GM19452 (cell line): ENCODE data around the gene PPP2R5C.
"Not testable (repeated sequence)": the region's sequence is repeated elsewhere in the genome, so short reads cannot be mapped to it uniquely, and the experiment has no call there.

Experiments used
- ATAC-seq: cut with Tn5 transposase; IDR thresholded peaks from one replicate; pipeline ENCODE4 v1.9.1; 2021; ENCODE audit not compliant: unreplicated experiment

Gene PPP2R5C

DNA sequence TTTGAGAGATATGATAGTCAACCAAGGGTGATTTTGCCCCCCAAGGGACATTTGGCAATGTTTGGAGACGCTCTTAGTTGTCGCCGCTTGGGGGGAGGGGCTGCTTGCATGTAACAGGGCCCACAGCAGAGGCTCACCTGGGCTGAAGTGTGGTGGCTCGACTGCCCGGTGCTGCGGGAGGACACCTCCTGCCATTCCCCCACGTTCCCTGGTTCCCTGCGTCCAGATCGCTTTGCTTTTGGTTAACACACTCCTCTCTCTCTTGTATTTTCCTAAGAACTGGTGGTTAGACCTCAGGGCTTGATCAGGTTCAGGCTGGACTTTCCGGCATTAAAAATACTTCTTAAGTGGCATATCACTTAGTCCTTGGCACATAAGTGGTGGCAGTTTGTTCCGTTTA, 18.9 kb downstream of the PPP2R5C start:
- ATAC-seq = no peak

DNA sequence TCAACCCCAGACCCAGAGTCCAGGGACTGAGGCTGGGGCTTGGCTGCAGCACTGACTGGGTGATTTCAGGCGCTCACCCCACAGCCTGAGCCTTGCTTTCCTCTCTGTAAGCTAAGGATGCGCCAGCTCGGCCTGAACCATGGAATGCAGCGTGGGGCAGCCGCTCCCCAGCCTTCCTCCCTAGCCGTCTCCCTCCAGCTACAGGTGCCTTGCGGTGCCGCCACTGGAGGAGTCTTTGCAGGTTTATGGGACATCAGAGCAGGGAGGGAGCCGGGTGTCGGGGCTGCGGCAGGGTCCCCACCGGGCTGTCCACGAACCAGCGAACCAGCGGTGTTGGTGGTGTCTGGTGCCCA, 19.4 kb downstream of the PPP2R5C start:
- no peak for ATAC-seq

DNA sequence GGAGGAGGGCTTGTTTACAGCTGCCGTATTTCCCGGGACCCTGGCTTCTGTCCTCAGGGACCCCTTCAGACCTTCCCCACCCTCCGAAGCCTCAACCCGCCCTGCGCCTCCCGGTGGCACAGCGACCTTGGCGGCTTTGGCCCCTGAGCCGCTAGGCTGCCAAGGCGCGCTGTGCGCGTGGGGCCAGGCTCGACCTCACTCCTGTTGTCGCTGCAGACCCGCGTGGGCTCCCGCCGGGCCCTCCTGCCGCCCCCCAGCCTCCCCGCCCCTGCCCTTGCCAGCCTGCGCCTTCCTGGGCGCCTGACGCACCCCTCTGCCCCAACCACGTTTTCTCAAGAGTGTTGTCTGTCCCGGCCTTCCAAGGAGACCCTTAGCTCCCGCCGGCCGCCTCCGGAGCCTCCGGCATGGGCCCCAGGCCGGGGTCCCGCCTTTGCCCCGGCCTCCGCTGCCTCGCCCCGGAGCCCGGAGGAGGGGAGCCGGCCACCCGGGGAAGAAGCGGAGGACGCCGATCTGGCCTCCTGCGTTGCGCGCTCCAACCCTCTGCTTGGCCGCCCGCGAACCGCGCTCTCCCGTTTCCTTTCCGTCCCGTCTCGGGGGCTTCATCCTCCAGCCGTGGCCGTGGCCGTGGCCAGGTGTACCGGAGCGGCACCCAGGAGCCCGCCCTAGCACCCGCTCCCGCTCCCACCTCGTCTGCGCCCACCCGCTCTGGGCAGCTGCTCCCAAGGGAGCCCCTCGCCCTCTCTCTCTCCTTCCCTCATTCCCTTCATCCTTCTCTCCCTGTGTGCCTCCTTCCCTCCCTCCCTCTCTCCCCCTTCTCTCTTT, 19.9 kb downstream of the PPP2R5C start:
- no peak for ATAC-seq

DNA sequence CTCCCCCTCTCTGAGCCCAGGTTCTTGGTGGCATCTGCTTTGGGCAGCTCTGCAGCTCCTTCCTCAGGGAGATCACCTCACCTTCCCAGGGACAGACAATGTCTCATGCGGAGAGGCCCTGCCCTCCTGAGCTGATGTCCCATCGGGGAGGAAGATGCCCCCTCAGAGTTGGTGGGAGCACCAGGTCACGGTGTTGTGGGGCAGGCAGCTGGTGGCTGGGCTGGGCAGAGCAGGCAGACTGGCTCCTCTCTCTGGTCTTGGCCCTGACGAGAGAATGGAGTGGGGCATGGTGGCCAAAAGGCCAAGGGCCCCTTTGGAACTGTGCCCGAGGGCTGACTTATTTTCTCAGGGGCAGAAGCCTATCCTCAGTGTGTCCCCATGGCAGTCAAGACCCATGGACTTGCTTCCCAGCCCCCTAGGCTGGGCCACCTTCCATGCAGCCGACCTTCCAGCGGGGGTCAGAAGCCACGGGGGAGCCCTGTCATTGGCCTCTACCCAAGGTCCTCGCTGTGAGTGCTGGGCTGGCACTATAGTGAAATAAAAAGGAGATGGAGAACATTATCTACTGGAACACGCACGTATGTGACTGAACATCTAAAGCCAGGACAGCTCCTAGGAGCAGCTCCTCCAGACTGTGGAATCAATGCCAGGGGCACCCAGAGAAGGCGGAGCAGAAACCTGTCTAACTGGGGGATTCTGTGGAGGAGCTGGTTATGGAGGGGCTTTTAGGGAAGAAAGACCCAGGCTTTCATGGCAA, 21.9 kb downstream of the PPP2R5C start:
- no peak for ATAC-seq

DNA sequence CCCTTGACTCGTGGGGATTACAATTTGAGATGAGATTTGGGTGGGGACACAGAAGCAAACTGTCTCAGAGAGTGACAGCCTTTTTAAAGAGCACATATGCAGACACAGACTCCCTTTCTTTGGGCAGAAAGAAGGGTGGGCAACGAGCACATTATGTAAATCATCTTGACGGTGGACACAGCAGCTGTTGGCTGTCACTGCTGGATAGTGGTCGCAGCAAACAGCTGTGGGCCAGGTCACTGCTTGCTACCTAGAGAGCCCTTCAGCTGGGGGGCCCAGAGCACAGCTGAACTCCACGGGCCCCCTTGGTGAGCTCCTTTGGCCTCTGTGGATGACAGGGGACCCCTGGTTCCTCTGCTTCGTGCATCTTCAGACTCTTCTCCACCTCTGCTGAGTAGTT, 23.1 kb downstream of the PPP2R5C start:
- no peak for ATAC-seq

DNA sequence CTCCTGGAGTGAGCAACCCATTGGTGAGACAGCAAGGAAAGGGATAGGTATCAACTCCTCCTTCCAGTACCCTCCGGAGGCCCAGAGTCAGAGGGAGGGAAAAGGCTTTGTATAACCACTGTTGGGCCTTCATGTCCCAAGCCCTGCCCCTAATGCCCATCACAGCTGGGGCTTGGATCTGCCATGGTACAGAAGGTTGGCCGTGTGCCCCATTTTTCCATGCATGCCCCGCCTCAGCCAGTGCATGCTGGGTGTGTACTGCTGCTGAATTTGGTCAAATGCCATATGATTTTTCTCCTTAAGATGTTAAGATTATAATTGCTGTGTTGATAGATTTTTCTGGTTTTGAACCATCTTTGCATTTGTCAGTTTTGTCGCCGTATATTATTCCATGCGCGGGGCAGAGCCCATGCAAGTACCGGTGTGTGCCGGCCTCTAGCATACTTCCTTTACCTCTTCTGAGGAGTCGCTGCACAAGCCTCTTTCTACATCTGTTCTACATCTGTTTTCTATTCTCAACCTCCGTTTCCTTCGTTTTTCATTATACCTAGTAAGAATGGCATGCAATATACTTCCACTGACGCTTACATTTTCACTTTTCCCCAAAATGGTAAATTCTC, 26.6 kb downstream of the PPP2R5C start:
- no peak for ATAC-seq

DNA sequence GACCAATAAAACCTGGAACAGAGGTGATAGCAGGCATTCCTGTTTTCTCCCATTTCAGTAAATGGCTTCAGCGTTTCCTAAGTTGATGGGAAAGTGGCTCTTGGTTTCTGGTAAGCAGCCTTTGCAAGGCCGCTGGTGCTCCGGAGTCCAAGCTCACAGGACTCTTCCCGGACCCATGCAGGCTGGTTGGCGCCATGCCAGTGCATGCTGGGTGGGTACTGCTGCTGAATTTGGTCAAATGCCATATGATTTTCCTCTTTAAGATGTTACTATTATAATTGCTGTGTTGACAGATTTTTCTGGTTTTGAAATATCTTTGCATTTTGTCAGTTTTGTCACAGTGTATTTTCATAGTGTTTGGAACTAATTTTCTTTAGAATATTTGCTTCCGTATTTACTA, 27.7 kb downstream of the PPP2R5C start:
- ATAC-seq = no peak

DNA sequence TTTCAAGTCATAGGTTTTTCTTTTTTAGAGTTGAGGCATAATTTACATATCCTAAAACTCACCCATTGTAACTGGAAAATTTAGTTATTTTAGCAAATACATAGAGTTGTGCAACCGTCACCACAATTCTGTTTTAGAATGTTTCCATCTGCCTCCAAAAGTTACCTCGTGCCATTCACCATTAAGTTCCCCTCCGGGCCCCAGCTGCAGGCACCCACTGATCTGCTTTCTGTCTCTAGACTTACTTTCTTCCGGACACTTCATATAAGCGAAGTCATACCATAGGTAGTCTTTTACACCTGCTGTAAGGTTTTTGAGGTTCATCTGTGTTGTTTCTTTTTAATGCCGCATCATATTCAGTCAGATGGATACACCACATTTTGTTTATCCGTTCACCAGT, 28.7 kb downstream of the PPP2R5C start:
- ATAC-seq = no peak

DNA sequence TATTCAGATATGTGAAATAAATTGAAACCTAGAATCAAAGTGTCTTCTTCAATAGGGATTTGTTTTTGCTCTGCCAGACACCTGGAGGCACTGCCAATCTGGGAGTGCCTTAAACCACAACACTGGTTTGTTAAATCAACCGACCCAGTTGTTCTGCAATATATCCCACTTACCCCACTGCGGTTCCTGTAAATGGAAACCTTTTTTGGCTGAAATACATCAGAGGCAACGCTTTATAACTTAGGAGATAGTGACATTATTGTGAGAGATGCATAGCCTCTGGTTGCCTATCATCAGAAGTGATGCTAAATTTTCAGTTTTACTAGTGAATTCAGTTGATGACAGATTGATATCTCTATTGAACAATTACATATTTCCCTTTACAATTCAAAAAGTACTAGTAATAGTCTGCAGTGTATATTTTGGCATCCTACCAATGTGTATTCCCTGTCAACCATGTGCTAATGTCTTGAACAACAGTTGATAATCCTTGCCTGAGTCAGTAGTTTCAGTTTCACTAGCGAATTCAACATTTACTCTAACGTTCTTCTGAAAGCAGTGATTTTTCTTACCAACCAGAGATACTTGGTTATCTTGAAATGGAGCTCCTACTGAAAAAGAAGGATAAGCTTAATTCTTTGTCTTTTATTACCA, 30.5 kb downstream of the PPP2R5C start:
- no peak for ATAC-seq

DNA sequence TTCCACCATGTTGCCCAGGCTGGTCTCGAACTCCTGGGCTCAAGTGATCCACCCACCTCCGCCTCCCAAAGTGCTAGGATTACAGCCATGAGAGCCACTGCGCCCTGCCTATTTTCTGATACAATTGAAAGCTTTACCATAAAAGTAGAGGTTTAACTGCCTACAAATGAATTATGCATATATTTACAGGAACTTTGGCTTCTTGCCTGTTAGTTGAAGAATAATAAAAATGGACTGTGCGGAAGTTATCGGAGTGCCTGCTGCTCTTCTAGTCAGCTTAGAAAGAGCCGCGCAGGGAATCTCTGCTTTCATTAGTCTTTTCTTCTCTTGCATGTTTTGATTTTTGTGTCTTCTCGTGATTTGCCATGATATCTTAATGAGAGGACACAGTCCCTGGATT, 34.5 kb downstream of the PPP2R5C start:
- ATAC-seq = no peak

DNA sequence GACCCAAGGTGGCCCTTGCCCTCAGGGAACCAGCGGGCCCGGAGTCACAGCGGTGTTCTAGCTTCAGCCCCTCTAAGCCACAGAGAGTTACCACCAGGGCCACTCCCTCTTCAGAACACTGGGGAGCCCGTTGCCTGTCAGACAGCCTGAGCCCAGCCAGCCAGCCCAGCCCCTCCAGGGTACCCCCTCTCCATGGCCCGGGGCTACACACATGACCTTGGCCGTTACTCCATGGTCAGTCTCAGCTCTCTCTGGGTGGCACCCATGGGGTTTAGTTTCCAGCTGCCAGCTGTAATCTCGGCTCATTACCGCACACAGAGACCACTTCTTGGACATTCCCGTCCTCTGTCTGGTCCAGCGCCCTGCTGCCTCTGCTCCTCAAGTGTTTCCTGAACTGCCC, 35.0 kb downstream of the PPP2R5C start:
- no peak for ATAC-seq

DNA sequence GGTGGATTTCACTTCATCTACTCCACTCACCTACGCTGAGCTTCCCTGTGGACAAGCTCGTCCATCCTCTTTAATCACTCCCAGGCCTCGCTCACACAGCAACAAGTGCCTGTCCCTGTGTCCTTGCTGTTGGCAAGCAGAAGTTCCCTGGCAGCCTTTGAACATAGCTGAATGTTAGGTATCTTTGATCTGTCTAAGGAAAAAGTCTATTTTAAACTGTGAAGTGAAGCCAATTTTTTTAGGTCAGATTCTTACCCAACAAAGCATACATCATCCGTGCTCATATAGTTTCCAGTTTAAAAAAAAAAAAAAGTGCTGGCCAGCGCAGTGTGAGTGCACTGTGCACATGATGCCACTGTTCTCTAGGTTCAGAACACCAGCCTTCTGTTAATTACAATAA, 36.3 kb downstream of the PPP2R5C start:
- no peak for ATAC-seq

DNA sequence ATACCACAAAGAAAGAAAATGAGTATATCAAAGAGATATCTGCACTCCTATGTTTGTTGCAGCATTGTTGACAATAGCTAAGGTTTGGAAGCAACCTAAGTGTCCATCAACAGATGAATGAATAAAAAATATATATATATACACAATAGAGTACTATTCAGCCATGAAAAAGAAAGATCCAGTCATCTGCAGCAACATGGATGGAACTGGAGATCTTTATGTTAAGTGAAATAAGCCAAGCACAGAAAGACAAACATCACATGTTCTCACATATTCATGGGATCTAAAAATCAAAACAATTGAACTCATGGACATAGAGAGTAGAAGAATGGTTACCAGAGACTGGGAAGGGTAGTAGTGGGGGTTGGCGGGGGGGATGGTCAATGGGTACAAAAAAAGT, 42.9 kb downstream of the PPP2R5C start:
- ATAC-seq = not testable (repeated sequence)

DNA sequence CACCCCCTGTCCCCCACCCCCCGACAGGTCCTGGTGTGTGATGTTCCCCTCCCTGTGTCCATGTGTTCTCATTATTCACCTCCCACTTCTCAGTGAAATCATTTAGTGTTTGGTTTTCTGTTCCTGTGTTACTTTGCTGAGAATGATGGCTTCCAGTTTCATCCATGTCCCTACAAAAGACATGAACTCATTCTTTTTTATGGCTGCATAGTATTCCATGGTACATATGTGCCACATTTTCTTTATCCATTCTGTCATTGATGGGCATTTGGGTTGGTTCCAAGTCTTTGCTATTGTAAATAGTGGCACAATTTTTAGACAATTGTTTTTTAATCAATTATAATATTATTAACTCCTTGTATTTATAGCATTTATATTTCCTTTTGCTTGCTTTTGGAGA, 44.7 kb downstream of the PPP2R5C start:
- not testable (repeated sequence) for ATAC-seq

DNA sequence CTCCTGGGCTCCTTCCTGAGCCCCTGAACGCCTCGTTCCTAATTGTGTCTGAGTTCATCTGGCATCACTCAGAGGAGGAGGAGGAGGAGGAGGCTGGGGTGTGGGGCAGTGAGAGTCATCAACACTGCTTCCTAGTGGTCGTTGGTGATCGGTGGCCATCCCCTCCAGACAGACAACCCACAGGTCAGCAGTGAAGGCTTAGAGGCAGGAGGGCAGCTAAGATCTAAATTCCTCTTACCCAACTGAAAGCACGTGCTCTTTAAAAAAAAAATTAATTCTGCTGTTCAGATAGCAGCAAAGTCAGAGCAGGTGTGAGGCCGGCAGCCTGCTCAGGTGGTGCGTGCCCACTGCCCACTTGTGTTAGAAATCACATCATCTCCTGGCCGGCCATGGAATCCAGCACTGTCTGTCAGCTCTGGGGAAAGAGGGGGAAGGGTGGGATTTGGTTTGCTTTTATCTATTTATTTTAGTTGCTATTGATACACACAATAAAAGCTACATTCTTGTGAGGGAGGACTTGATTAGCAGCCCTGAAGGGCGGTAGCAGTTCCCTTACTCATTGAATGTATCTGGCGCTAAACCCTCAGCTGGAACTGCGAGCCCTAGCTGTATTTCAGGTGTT, 46.6 kb downstream of the PPP2R5C start:
- ATAC-seq = no peak

DNA sequence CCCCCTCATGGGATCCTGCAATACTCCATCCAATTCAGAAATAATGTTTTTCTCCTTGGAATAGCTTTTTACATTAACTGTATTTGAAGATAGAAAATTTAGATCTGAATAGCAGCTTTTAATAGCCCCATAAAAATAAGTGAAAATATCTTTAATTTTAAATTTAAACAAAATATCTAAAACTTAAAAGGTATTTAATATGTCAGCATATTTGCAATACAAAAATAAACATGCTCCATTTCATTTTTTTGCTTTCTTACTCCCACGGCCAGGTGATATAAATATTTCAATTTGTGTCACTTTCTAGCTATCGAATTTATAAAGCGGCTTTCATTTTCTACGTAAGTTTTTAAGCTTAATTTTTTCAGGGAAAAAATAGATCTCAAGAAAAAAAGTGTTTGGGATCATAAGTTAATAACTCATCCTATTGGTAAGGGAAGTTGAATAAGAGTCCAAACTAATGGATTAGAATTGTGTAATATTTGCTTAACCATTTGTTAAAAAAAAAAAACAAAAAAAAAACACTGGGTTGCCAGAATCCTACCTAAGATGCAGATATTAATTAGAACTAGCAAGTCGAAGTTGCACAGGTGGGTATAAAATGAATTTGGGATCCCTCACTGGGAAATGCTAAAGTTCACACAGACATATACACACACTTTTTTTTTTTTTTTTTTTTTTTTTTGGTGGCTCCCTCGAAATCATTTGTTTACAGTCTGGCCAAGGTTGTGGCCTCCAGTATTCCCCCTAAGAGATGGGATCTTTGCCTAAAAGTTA, 47.6 kb downstream of the PPP2R5C start:
- ATAC-seq = no peak

DNA sequence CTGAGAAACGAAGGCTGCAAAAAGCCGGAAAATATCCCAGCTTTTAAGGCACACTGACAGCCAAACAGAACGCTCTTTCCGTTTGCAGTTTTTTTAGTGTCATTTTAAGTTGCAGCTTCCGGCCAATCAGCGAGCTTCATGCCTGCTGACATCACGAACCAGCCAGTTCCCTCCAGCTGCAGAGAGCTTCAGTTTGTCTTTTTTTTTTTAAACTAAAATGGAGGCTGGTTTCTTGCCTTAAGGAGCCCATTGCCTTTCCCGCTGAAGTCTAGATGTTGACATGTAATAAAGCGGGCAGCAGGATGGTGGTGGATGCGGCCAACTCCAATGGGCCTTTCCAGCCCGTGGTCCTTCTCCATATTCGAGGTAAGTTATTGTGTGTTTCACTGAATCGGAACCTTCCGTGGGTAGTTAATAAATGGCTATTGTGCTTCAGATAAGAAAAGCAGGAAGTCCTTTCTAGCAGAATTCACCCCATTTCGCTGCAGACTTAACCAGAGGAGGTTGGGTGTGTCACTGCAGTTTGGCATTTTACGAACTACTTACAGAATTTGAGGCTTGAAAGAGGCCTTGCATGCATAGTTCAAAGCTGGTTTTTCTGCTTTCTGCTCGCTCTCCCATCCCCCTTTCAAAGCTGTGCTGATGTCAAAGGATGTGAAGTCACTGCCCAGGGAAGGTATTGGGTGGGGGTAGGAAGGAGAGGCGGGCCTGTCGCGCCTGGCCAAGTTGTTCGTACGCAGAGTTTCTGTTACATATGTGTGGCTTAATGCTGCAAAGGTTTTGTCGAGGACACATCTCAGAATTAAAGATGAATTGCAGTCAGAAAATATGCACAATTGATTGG, 48.4 kb downstream of the PPP2R5C start:
- ATAC-seq = peak; percentile 81

DNA sequence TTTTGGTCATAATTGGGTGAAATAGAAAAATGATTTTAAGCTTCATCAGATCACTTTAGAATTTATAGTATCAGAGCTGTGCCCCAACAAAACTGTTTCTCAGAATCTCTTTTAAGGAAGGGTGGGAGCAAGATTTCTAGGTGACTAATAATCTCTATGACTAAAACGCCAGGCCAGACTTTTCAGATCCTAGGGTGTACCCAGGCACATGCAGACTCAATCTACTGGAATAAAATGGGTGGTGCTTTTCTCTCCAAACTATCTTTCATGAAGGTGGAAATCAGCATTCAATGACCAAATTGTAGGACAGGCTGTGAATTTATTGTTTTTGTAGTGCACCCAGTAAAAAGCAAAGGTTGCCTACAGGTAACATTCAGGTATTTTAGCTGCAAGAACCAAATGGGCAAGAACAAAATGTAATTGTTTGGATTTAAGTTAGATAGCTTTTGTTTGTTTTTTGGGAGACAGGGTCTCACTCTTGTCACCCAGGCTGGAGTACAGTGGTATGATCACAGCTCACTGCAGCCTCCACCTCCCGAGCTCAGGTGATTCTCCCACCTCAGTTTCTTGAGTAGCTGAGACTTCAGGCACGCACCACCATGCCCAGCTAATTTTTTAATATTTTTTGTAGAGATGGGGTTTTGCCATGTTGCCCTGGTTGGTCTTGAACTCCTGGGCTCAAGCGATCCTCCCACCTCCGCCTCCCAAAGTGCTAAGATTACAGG, 49.5 kb downstream of the PPP2R5C start:
- ATAC-seq = no peak

DNA sequence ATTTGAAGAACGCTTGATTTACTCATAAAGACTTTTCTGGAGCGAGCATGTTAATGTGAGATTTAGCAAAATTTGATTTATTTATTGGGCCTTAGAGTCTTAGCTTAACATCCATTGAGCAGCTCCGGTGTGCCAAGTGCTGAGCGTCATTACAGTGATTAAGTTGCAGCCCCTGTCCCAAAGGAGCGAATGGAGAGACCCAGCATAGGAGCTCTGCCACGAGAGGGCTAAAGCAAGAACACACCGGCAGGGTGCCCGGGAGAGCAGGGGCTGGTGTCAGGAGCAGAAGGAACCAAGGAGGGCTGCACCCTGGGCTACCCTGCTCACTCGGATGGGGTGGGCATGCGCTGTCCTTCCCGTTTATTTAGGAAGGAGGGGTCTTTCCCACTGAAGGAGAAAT, 50.6 kb downstream of the PPP2R5C start:
- no peak for ATAC-seq
